Breast epithelium (tissue), 3 donors: ENCODE measurements around the gene HSD17B14.

Experiments
- CTCF ChIP-seq, 3 donors: fragments of 450-650 bp; IDR thresholded peaks; one replicate each; pipeline ENCODE4 v1.5.1; 2016 to 2017; ENCODE audit warnings: antibody characterized with exemption in 3 of 3, mild to moderate bottlenecking in 3 of 3, moderate library complexity in 3 of 3
- POLR2A ChIP-seq: fragments of 450-650 bp; IDR thresholded peaks from one replicate; pipeline ENCODE4 v1.6.1; 2016; ENCODE audit warnings: antibody characterized with exemption, mild to moderate bottlenecking, moderate library complexity

- TF ChIP-seq POLR2A: no peak
- no peak for TF ChIP-seq CTCF (IDR thresholded peaks at IDR 0.05)
Observed at GRCh38 chr19:48874303-48875135, 38.2 kb upstream of the HSD17B14 start.
